Purkinje cell (primary cell): ENCODE measurements around the gene PXT1. TPM values are rescaled to one million over a fixed set of nuclear protein-coding genes. Genes with fewer than 3 reads are reported as not detected.

Experiments used
- polyA plus RNA-seq: library from polyadenylated mRNA; unstranded; fragments of >200 nt; fragmentation: Nextera tagmentation; gene quantifications from 2 replicates; pipeline ENCODE4 v1.2.1, GENCODE V29; 2014

The PXT1 gene
- polyA plus RNA-seq = not detected in 2 replicates

GRCh38 chr6:36442671-36443470 is at the start of gene PXT1, which contains the start of gene KCTD20:
TSS of gene PXT1 (minus strand) at chr6:36442854. CDS start at chr6:36426082, 16,772 bp downstream.
TSS of gene KCTD20 (plus strand) at chr6:36443000. CDS start at chr6:36470098, 27,098 bp downstream.

GRCh38 chr6:36387440-36388303 is 55.0 kb downstream of the PXT1 start, which contains the start of gene ETV7:
TSS of gene ETV7 (minus strand) at chr6:36387669. CDS start at chr6:36387541, 128 bp downstream.

Other genes starting within 250 kb of the PXT1 start
- 5.0 and 8.4 TPM in 2 replicates for gene BRPF3, start 246.1 kb downstream of the PXT1 start, polyA plus RNA-seq
- not detected in 2 replicates for gene PNPLA1, start 172.8 kb downstream of the PXT1 start, polyA plus RNA-seq
- not detected in 2 replicates for gene BNIP5, start 106.0 kb downstream of the PXT1 start, polyA plus RNA-seq
- gene ETV7, start 55.2 kb downstream of the PXT1 start, polyA plus RNA-seq = not detected in 2 replicates
- 5.6 and 5.7 TPM in 2 replicates for gene KCTD20, start 146 bp upstream of the PXT1 start, polyA plus RNA-seq
- 0.67 and 1.6 TPM in 2 replicates for gene STK38, start 104.6 kb upstream of the PXT1 start, polyA plus RNA-seq
- 172 and 181 TPM in 2 replicates for gene SRSF3, start 151.5 kb upstream of the PXT1 start, polyA plus RNA-seq
- gene CDKN1A, start 235.9 kb upstream of the PXT1 start, polyA plus RNA-seq = 0.27 TPM in 1 of 2 replicates, not detected in the other